ENCODE measurements around the gene FOXL1.

Gene FOXL1

GRCh38 chr16:86608301-86608747 is 30.0 kb downstream of the FOXL1 start:
- DNase-seq: no peak

GRCh38 chr16:86609115-86609514 is 30.8 kb downstream of the FOXL1 start:
- DNase-seq: no peak

GRCh38 chr16:86609661-86610060 is 31.3 kb downstream of the FOXL1 start:
- DNase-seq: no peak

GRCh38 chr16:86610779-86611524 is 32.6 kb downstream of the FOXL1 start:
- no peak for DNase-seq

GRCh38 chr16:86611525-86611855 is 33.1 kb downstream of the FOXL1 start:
- DNase-seq: no peak

- DNase-seq: no peak
Observed at GRCh38 chr16:86611941-86612340, 33.6 kb downstream of the FOXL1 start.

GRCh38 chr16:86614699-86615098 is 36.4 kb downstream of the FOXL1 start:
- no peak for DNase-seq

- no peak for DNase-seq
Observed at GRCh38 chr16:86616906-86617305, 38.6 kb downstream of the FOXL1 start.

GRCh38 chr16:86618431-86619238 is 40.3 kb downstream of the FOXL1 start:
- no peak for DNase-seq

GRCh38 chr16:86619239-86619794 is 41.0 kb downstream of the FOXL1 start:
- no peak for DNase-seq

- DNase-seq: no peak
Observed at GRCh38 chr16:86620184-86620583, 41.8 kb downstream of the FOXL1 start.

- DNase-seq: no peak
Observed at GRCh38 chr16:86621966-86622365, 43.6 kb downstream of the FOXL1 start.

GRCh38 chr16:86622700-86623615 is 44.6 kb downstream of the FOXL1 start:
- DNase-seq: no peak

GRCh38 chr16:86625029-86625428 is 46.7 kb downstream of the FOXL1 start:
- no peak for DNase-seq

- no peak for DNase-seq
Observed at GRCh38 chr16:86625821-86626220, 47.5 kb downstream of the FOXL1 start.

GRCh38 chr16:86626284-86626683 is 47.9 kb downstream of the FOXL1 start:
- no peak for DNase-seq

- no peak for DNase-seq
Observed at GRCh38 chr16:86626966-86627365, 48.6 kb downstream of the FOXL1 start.

- DNase-seq: no peak
Observed at GRCh38 chr16:86628614-86629013, 50.3 kb downstream of the FOXL1 start.

GRCh38 chr16:86630471-86630870 is 52.1 kb downstream of the FOXL1 start:
- DNase-seq: no peak

GRCh38 chr16:86631444-86631843 is 53.1 kb downstream of the FOXL1 start:
- no peak for DNase-seq

Data from stimulated activated CD4-positive, alpha-beta T cell treated with anti-CD3 and anti-CD28 coated beads, Interleukin-4, amount 100 ng/mL, for 24 hours (primary cell).